ENCODE results near the gene COLEC11. TPM values are rescaled to one million over a fixed set of nuclear protein-coding genes. Genes with fewer than 3 reads are reported as not detected.
A peak's percentile ranks its signal among the peaks of the same experiment; 100 is the strongest.

Gene COLEC11
- total and polyA plus RNA-seq, 2 of the 13 experiments (the other 11 are each of a cell fraction or from before 2014, with no cell fraction given) = 1.5 to 3.0 TPM

DNA sequence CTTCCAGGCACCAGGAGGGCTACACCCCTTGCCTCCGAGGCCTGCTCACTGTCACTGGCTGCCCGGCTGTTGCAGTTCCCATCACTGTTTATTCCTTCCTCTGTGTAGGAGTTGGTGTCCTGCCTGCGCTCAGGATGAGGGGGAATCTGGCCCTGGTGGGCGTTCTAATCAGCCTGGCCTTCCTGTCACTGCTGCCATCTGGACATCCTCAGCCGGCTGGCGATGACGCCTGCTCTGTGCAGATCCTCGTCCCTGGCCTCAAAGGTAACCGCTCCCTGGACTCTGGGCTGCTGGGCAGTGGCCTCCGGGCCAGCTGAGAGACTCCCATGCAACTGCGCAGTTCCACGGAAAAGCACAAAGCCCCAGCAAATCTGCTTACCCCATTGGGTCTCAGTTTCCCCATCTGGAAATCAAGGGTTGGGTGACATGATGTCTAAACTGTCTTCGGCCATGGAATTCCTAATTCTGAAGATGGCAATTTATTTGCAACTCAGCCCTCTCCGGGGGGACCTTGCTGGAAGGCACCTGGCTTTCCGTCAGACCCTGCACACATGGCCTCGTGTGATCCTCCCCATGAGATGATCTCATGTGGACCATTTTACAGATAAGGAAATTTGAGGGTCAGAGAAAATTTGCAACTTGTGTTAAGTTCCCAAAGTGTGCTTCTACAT is 9.4 kb downstream of the COLEC11 start (continued):
- peak; percentile 32; the same call in 1 of the 2 replicates for TF ChIP-seq ZNF710 (CRISPR knock-in tag; IDR thresholded peaks at IDR 0.05; ENCODE audit: borderline replicate concordance)
- TF ChIP-seq ZNF567 (CRISPR knock-in tag; IDR thresholded peaks at IDR 0.05; ENCODE audit: borderline replicate concordance) = 0 out of 2 replicates have a peak, but pooled peaks have one; percentile 9
- TF ChIP-seq ZNF605 (CRISPR knock-in tag; IDR thresholded peaks at IDR 0.05) = peak; percentile 50; the same call in 1 of the 2 replicates
- TF ChIP-seq ZNF629 (CRISPR knock-in tag; conservative IDR thresholded peaks at IDR 0.05) = 0 out of 2 replicates have a peak, but pooled peaks have one; percentile 19
- 0 out of 2 replicates have a peak, but pooled peaks have one; percentile 9 for TF ChIP-seq POGZ (CRISPR knock-in tag; IDR thresholded peaks at IDR 0.05)
- TF ChIP-seq ZBTB8A (CRISPR knock-in tag; IDR thresholded peaks at IDR 0.05; ENCODE audit: borderline replicate concordance, low read depth) = no peak
- TF ChIP-seq ZBTB4 (CRISPR knock-in tag; IDR thresholded peaks at IDR 0.05; ENCODE audit: borderline replicate concordance) = 0 out of 2 replicates have a peak, but pooled peaks have one; percentile 31
- peak; percentile 18 for TF ChIP-seq TEAD3 (CRISPR knock-in tag; optimal IDR thresholded peaks at IDR 0.05; ENCODE audit: borderline replicate concordance)
- TF ChIP-seq RNF219 (CRISPR knock-in tag; IDR thresholded peaks at IDR 0.05) = no peak
